ENCODE results near the gene OR7A10.

The OR7A10 gene

DNA sequence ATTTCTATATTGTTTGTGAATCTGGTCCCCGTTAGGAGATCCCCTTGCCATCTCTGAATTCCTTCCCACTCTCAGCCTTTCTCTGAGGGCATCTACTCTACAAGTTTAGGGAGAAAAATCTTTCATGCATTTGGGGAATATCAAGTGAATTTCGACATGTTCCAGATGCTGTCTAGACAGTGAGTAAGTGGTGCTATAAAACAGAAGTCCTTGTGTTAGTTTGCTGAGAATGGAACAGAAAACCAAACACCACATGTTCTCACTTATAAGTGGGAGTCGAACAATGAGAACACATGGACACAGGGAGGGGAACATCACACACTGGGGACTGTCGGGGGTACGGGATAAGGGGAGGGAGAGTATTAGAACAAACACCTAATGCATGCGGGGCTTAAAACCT, 5.1 kb downstream of the OR7A10 start:
- TF ChIP-seq, protein P1, sequence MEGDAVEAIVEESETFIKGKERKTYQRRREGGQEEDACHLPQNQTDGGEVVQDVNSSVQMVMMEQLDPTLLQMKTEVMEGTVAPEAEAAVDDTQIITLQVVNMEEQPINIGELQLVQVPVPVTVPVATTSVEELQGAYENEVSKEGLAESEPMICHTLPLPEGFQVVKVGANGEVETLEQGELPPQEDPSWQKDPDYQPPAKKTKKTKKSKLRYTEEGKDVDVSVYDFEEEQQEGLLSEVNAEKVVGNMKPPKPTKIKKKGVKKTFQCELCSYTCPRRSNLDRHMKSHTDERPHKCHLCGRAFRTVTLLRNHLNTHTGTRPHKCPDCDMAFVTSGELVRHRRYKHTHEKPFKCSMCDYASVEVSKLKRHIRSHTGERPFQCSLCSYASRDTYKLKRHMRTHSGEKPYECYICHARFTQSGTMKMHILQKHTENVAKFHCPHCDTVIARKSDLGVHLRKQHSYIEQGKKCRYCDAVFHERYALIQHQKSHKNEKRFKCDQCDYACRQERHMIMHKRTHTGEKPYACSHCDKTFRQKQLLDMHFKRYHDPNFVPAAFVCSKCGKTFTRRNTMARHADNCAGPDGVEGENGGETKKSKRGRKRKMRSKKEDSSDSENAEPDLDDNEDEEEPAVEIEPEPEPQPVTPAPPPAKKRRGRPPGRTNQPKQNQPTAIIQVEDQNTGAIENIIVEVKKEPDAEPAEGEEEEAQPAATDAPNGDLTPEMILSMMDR (conservative IDR thresholded peaks at IDR 0.05; ENCODE audit: low read depth, low read length) = no peak
- no peak for DNase-seq (ENCODE audit: low read depth)

DNA sequence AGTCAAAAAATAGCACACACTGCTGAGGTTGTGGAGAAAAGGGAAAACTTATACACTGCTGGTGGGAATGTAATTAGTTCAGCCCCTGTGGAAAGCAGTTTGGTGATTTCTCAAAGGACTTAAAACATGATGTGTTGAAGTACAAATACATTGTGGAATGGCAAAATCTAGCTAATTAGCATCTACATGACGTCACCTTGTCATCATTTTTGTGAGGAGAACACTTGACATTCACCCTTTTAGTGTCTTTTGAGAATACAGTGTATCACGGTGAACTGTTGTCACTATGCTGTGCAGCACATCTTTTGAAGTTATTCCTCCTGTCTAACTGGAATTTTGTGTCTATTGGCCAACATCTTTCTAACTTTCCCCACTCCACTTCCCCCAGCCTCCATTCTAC, 5.6 kb downstream of the OR7A10 start:
- no peak for DNase-seq (ENCODE audit: low read depth)
- TF ChIP-seq, protein P1 (conservative IDR thresholded peaks at IDR 0.05; ENCODE audit: low read depth, low read length) = no peak
- no peak overlapping the region for H3K4me3 ChIP-seq (ENCODE audit: low read length)

More for the DNA sequence above, 5.1 kb downstream of the OR7A10 start:
- no peak overlapping the region for H3K4me3 ChIP-seq (ENCODE audit: low read length)

DNA sequence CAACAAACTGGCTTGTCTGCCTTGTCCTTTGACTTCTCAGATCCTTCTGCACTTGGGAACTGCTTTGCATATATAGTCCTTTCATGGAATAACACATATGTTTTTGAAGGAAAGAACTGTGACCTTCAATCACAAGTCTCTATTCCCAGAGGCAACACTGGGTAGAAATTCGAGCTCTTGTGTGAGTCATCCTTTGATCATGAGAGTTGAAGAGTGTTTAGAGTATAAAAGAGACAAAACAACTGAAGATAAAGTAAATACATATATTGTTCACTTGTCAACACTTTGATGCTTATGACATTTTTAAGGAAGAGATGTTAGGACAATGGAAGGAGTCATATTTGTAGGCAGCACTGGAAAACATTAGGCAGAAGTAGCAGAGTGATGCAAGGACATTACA, 8.5 kb downstream of the OR7A10 start:
- no peak overlapping the region for H3K4me3 ChIP-seq (ENCODE audit: low read length)
- TF ChIP-seq, protein P1 (conservative IDR thresholded peaks at IDR 0.05; ENCODE audit: low read depth, low read length) = no peak
- DNase-seq (ENCODE audit: low read depth) = no peak

DNA sequence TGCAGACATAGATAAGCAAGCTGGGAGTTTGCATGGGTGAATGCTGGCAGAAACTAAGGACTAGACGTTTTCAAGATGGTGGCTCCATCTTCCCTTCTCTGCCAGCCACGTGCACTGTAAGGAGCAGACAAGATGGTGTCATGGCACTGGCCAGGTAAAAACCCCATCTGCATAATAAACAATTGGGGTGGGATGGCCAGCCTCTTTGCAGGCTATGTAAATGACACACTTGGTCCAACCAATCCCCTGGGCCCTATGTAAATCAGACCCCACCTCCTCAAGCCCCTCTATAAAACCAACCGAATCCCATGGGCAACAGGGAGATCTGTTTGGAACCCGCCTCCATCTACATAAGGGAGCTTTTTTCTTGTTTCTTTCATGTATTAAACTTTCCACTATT, 11.3 kb downstream of the OR7A10 start:
- H3K4me3 ChIP-seq (ENCODE audit: low read length) = no peak overlapping the region
- DNase-seq (ENCODE audit: low read depth) = no peak
- TF ChIP-seq, protein P1 (conservative IDR thresholded peaks at IDR 0.05; ENCODE audit: low read depth, low read length) = no peak

DNA sequence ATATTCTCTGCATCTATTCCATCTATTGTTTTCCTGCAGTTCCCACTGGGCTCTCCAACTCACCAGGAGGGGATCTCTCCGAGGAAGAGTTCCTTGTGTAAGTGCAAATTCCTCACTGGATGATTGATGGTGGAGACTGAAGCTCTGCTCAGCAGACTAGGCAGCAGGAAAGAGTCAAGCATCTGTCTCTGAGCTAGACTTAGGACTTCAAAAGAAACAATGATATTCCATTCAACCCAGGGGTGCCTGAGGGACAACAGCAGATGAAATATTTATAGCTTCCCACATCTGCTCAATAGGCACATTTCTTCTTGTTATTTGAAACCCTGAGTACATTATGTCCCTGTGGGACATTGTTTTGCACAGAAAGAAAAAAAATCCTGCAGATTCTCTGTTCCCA, 13.7 kb downstream of the OR7A10 start, which contains the start of the genes OR7A5 and OR7C1:
OR7A5 (minus strand) TSS at position 175 of the 400 bp plus-strand sequence. CDS start 6,944 bp downstream, outside the sequence.
OR7C1 (minus strand) TSS at position 175 of the 400 bp plus-strand sequence. CDS start 35,049 bp downstream, outside the sequence.
- no peak within 1 kb of the TSS for H3K4me3 ChIP-seq (ENCODE audit: low read length)
- no peak for DNase-seq (ENCODE audit: low read depth)

DNA sequence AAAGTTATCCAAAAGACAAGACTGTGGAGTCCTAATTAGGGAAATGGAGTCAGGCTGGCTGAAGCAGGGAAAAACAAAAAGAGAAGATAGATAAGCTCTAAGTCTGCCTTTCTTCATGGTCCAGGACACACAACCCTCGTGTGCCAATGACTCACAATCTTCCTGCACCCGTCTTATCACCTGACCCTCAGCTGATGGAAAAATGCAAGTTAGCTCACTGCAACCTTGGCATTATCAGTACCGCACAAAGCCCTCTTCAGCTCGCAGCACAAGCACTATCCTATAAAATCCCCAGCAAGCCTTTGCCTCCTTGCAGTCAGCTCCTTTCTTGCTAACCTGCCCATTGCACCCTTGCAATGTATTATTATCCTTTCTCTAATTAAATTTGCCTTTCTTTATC, 18.0 kb downstream of the OR7A10 start:
- no peak overlapping the region for H3K4me3 ChIP-seq (ENCODE audit: low read length)
- TF ChIP-seq, protein P1 (conservative IDR thresholded peaks at IDR 0.05; ENCODE audit: low read depth, low read length) = no peak
- no peak for DNase-seq (ENCODE audit: low read depth)

More for the DNA sequence above, 13.7 kb downstream of the OR7A10 start, which contains the start of the genes OR7A5 and OR7C1:
- TF ChIP-seq, protein P1 (conservative IDR thresholded peaks at IDR 0.05; ENCODE audit: low read depth, low read length) = no peak

DNA sequence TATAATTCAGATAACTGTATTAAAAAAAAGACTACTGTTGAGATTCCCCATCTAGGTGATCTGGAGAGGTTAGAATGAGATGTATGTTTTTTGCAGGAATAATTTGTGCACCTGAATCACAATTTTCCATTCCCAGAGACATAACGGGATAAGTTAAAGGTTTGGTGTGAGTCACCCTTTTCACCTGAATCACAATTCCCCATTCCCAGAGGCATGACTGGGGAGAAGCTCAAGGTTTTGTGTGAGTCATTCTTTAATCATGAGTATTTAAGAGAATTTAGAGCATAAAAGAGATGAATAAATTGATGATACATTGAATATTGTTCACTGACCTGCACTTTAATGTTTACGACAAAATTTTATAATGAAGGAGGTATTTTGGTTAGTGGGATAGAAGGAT, 22.7 kb downstream of the OR7A10 start:
- no peak for DNase-seq (ENCODE audit: low read depth)
- TF ChIP-seq, protein P1 (conservative IDR thresholded peaks at IDR 0.05; ENCODE audit: low read depth, low read length) = no peak
- no peak overlapping the region for H3K4me3 ChIP-seq (ENCODE audit: low read length)
